BE2C (cell line): ENCODE measurements around the gene MYOF.
"Not testable (repeated sequence)": the region's sequence is repeated elsewhere in the genome, so short reads cannot be mapped to it uniquely, and the experiment has no call there.

Source experiments
- DNase-seq: peaks from one replicate; pipeline ENCODE4 v3.0.0-alpha.2; 2020
- H3K27me3 ChIP-seq: fragments of 250-450 bp; sonication (Bioruptor Pico); 2 replicates; pipeline ENCODE4 v1.5.1; 2020; ENCODE audit warnings: mild to moderate bottlenecking
- H3K36me3 ChIP-seq: fragments of 250-450 bp; sonication (Bioruptor Pico); 2 replicates; pipeline ENCODE4 v1.5.1; 2020; ENCODE audit warnings: mild to moderate bottlenecking
- H3K4me1 ChIP-seq: fragments of 250-450 bp; sonication (Bioruptor Pico); 2 replicates; pipeline ENCODE4 v1.5.1; 2020
- H3K4me3 ChIP-seq: 2 replicates; pipeline ENCODE4 v1.5.1; 2011; ENCODE audit warnings: low read depth, low read length
- H3K9me3 ChIP-seq: fragments of 250-450 bp; sonication (Bioruptor Pico); 2 replicates; pipeline ENCODE4 v1.5.1; 2020
- TF ChIP-seq, protein P1 (sequence below): IDR thresholded peaks from 2 replicates; pipeline ENCODE4 v1.5.1; 2012; ENCODE audit warnings: mild to moderate bottlenecking, low read depth, low read length

MYOF gene

DNA sequence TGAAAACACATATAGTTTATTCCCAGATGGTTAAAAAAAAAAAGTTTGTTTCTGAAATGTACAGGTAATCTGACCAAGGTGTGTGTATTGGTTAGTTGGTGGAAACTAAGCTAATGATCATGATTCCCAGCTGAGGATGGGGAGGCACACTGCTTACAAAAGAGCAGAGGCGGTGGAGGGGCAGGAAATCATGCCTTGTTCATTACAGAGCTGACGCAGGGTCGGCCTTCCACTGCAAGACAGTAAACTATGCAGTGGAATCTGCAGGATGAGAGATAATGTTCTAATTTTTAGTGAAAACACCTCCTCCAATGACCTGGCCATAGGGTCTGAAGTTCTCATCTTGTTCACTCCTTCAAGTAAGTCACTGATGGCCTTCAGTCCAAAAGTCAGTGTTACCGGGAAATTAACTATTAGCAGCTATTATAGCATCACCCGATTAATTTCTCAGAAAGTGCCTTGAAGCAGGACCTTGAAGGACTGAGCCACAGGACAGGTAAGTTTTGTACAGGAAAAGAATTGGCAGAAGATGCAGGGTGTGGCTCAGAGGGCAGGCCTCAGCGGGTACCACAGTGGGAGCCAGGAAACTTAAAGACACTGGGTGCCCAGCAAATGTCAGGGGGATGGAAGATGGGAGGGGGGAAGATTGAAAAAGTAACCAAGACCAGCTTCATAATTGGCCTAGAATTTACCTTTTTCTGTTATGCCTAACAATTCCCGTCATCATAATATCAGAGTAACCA lies 36.0 kb downstream of the MYOF start:
- Histone ChIP-seq H3K36me3 (no peaks in the 10 kb centered on the region), H3K4me1 (no peaks in the 10 kb centered on the region), H3K9me3 (no peaks in the 10 kb centered on the region), H3K27me3 (no peaks in the 10 kb centered on the region), H3K4me3 (no peak overlapping the region)
- DNase-seq: no peak
- TF ChIP-seq, protein P1, sequence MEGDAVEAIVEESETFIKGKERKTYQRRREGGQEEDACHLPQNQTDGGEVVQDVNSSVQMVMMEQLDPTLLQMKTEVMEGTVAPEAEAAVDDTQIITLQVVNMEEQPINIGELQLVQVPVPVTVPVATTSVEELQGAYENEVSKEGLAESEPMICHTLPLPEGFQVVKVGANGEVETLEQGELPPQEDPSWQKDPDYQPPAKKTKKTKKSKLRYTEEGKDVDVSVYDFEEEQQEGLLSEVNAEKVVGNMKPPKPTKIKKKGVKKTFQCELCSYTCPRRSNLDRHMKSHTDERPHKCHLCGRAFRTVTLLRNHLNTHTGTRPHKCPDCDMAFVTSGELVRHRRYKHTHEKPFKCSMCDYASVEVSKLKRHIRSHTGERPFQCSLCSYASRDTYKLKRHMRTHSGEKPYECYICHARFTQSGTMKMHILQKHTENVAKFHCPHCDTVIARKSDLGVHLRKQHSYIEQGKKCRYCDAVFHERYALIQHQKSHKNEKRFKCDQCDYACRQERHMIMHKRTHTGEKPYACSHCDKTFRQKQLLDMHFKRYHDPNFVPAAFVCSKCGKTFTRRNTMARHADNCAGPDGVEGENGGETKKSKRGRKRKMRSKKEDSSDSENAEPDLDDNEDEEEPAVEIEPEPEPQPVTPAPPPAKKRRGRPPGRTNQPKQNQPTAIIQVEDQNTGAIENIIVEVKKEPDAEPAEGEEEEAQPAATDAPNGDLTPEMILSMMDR: no peak

DNA sequence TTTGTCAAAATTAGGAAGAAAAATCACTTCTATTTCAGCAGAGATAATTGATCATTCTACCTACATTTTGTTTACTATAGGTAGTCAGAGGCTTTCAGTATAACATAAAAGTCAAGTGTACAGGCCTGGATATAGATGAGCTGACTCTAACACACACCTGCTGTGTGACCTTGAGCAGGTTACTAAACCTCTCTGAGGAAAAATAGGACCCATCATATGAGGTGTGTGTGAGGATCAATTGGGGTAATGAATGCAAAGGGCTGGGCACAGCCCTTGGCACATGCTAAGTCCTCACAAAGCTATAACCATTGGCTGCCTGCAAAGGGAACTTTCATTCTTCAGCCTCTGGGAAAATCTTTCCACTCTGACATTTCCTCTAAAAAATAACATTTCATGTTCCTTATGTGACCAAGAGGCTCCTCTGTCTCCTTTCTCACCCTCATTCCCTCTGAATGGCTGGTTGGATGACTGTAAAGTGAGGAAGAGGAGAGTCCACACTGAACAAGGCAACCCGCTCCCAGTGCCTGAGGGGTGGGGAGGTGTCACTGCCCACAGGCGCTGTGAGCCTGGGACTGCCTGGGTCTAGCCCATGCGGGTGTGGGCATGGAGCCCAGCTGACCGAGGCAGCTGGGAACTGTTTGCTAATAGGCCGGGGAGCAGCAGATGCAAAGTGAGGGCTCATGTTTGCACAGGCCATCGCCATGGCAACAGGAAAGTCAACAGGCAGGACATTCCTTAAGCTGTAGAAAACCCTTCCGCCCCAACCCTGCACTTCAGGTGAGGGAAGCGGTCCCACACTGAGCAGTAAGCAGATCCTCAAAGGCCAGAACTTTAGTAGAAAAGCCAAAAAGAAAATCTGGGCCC lies 36.8 kb downstream of the MYOF start:
- Histone ChIP-seq H3K4me1 (no peaks in the 10 kb centered on the region), H3K9me3 (no peaks in the 10 kb centered on the region), H3K36me3 (no peaks in the 10 kb centered on the region), H3K27me3 (no peaks in the 10 kb centered on the region), H3K4me3 (no peak overlapping the region)
- peak; percentile 61 for DNase-seq
- TF ChIP-seq, protein P1: no peak

DNA sequence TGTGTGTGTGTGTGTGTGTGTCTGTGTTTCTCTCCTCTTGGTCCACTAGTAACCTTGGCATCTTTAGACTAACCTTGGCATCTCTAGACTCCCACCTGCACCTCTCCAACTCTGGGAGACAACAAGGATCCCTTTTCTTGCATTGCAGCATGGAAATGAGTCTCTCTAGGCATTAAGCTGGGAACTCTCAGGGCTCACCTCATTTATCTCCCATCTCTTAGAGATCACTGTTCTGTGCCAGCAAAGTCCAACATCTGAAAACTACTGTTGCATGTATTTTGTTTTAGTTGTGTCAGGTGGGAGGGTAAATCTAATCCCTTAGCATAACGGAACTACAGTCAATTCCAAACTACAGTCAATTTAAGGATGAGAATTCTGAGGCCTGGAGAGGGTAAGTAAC lies 38.7 kb downstream of the MYOF start:
- Histone ChIP-seq H3K4me3 (no peak overlapping the region), H3K4me1 (no peaks in the 10 kb centered on the region), H3K27me3 (no peaks in the 10 kb centered on the region), H3K36me3 (no peaks in the 10 kb centered on the region), H3K9me3 (no peaks in the 10 kb centered on the region)
- TF ChIP-seq, protein P1: no peak
- DNase-seq: no peak

DNA sequence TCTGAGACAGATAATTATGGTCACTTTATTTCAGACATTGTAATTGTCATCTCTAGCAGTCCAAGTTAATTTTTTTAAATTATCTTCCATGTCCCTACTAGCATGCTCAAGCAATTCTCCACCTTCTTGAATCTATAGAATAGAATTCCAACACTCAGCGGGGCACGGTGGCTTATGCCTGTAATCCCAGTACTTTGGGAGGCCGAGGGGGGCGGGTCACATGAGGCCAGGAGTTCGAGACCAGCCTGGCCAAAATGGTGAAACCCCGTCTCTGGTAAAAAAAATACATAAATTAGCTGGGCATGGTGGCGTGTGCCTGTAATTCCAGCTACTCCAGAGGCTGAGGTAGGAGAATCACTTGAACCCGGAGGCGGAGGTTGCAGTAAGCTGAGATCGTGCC lies 39.4 kb downstream of the MYOF start:
- not testable (repeated sequence) for DNase-seq

DNA sequence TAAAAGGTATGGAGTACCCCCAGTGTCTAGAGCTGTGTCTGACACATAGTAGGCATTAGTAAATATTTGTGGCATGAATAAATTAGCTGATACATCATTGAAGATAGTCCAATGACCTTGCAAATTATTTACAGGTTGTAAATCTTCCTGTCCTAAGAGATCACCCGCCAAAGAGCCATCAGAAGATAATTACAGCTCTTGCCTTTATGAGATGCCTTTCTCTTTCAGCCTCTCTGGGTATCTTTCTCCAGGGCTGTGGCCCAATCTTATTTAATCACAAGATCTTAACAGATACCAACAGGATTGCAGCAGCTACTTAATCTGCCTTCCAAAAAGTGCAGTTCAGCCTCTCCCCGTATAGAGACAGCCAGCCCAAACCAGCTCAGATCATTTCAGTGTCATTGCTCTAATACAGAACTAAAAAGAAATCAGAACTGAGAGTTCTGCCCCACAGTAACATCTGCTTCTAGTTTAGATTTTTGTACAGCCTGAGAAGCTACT lies 41.5 kb downstream of the MYOF start:
- Histone ChIP-seq H3K9me3 (no peaks in the 10 kb centered on the region), H3K4me3 (no peak overlapping the region), H3K4me1 (no peaks in the 10 kb centered on the region), H3K36me3 (no peaks in the 10 kb centered on the region), H3K27me3 (no peaks in the 10 kb centered on the region)
- TF ChIP-seq, protein P1: no peak
- no peak for DNase-seq

More for the DNA sequence above, 39.4 kb downstream of the MYOF start:
- H3K4me1 ChIP-seq, H3K36me3 ChIP-seq, H3K9me3 ChIP-seq, H3K27me3 ChIP-seq, H3K4me3 ChIP-seq: not testable (repeated sequence)

DNA sequence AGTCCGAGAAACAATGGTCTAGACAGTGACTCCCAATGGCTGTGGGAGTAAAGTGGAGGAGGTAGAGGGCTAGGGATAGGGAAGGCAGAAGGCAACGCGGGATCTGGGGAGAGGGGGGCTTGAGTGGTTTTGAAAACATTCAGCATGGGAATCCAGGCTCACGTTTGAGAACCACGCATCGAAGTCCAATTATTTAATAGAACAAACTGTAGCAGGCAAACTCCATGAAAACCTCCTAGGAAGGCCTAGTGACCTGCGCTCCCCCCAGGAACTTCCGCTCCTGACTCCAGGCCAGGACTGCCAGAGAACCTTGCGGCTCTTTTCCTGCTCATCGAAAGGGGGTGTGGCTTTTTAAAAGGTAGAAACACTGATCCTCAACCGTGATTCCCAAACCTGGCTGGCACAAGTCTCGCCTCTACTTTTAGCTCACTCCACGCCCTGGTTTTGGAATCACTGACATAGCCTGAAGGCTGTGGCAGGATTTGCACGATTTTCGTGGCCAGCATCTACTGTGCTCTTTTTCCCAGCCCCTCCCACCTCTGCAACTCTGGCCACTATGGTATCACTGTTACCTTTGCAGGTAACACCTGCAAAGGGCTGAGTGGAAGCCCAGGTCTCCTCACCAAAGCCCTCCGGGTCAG lies 43.4 kb downstream of the MYOF start:
- Histone ChIP-seq H3K4me3 (no peak overlapping the region), H3K9me3 (no peaks in the 10 kb centered on the region), H3K27me3 (no peaks in the 10 kb centered on the region), H3K4me1 (no peaks in the 10 kb centered on the region), H3K36me3 (no peaks in the 10 kb centered on the region)
- DNase-seq: no peak
- TF ChIP-seq, protein P1: no peak
